Measurements from ENCODE around the gene FOXA3. TPM values are rescaled to one million over a fixed set of nuclear protein-coding genes. Genes with fewer than 3 reads are reported as not detected.

The FOXA3 gene
- total RNA-seq, 1 experiment from 2014 or later, result 22.2 TPM

DNA sequence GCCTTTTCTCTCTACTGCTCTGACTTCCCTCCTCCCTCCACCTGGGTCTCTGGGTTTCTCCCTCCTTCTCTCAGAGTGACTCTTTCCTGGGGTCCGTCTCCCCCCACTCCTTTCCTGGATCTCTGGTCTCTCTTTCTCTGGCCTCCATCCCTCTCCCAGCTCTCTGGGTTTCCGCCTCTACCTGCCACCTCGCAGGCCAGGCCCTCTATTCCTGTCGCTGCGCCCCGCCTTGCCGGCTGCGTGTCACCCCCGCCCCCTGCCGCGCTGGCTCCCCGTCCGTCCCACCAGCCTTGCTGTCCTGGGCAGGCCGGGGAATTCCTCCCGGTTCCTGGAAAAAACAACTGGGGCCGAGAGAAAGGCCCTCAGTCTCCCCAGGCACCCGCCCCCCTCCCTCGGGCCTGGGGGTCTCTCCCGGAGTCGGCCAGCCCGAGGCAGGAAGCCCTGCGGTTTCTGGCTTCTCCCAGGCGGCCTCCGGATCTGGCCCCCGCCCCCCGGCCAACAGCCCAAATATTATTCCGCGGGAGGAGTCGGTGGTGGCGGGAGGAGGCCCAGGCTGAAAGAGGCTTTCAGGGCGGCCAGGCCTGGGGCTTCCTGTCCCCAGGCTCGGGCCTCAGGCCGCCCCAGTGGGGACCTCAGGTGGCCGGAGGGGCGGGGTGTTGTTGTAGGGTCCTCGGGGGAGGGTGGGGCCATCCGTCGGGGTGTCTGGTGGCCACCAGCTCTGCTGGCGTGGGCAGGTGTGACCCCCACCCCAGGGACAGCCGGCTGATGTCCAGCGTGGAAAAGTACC lies 12.5 kb downstream of the FOXA3 start:
- no peak overlapping the region for H2BK20ac ChIP-seq (ENCODE audit: low read depth, low read length, poor library complexity, severe bottlenecking)
- H4K5ac ChIP-seq (ENCODE audit: insufficient read length, low read depth, low read length), result no peak overlapping the region
- H3K4ac ChIP-seq (ENCODE audit: low read depth, low read length), result no peak overlapping the region
- H3K9me3 ChIP-seq (ENCODE audit: control insufficient read depth, low read depth, low read length), result no peaks in the 10 kb centered on the region
- H3K79me2 ChIP-seq (ENCODE audit: insufficient read depth, low read length), result no peaks in the 10 kb centered on the region
- no peak overlapping the region for H2BK5ac ChIP-seq (ENCODE audit: insufficient read length, low read length)
- peak overlapping the region; percentile 23 for H3K4me2 ChIP-seq (ENCODE audit: insufficient read depth, insufficient read length, low read length)
- no peak overlapping the region for H3K9ac ChIP-seq (ENCODE audit: extremely low read depth, insufficient read length, low read length)
- no peak overlapping the region for H3K56ac ChIP-seq (ENCODE audit: insufficient read length, low read depth, low read length)
- Mint-ChIP-seq H3K36me3 (ENCODE audit: insufficient read depth in 1 of 3, low read depth in 3 of 3) (peaks cover 7 to 20% (median 15%) of the 10 kb centered on the region in 3 experiments; a peak in 6 of 7 replicates), H3K9me3 (no peaks in the 10 kb centered on the region), H3K27ac (peak overlapping the region in 2 of 3 experiments; percentile 17 to 85; a peak in 4 of 7 replicates), H3K4me3 (peak overlapping the region; percentile 62 to 76), H3K27me3 (ENCODE audit: low read depth) (peaks cover 2% of the 10 kb centered on the region), H3K4me1 (peaks cover 33 to 49% of the 10 kb centered on the region in 2 experiments)
- H3K27ac ChIP-seq (ENCODE audit: insufficient read length, low read depth, low read length), result no peak overlapping the region
- no peaks in the 10 kb centered on the region for H3K27me3 ChIP-seq (ENCODE audit: insufficient read depth, low read length)
- H2BK15ac ChIP-seq (ENCODE audit: low read depth, low read length), result no peak overlapping the region
- H2AFZ ChIP-seq (ENCODE audit: low read length), result no peak overlapping the region
- peaks cover 2% of the 10 kb centered on the region; the same call in 1 of the 2 replicates for H3K4me1 ChIP-seq (ENCODE audit: insufficient read depth, low read length)
- TF ChIP-seq, protein P1, sequence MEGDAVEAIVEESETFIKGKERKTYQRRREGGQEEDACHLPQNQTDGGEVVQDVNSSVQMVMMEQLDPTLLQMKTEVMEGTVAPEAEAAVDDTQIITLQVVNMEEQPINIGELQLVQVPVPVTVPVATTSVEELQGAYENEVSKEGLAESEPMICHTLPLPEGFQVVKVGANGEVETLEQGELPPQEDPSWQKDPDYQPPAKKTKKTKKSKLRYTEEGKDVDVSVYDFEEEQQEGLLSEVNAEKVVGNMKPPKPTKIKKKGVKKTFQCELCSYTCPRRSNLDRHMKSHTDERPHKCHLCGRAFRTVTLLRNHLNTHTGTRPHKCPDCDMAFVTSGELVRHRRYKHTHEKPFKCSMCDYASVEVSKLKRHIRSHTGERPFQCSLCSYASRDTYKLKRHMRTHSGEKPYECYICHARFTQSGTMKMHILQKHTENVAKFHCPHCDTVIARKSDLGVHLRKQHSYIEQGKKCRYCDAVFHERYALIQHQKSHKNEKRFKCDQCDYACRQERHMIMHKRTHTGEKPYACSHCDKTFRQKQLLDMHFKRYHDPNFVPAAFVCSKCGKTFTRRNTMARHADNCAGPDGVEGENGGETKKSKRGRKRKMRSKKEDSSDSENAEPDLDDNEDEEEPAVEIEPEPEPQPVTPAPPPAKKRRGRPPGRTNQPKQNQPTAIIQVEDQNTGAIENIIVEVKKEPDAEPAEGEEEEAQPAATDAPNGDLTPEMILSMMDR (conservative IDR thresholded peaks at IDR 0.05), result no peak
- H4K91ac ChIP-seq (ENCODE audit: insufficient read length, low read depth, low read length), result no peak overlapping the region
- H3K23me2 ChIP-seq (ENCODE audit: insufficient read length, low read depth, low read length, poor library complexity, severe bottlenecking), result peaks cover 3% of the 10 kb centered on the region
- H2AK5ac ChIP-seq (ENCODE audit: insufficient read length, low read length), result no peak overlapping the region
- H3K18ac ChIP-seq (ENCODE audit: insufficient read length, low read depth, low read length), result peak overlapping the region; percentile 47
- H3K23ac ChIP-seq (ENCODE audit: insufficient read length, low read depth, low read length), result no peak overlapping the region
- peaks cover 3% of the 10 kb centered on the region for H4K20me1 ChIP-seq (ENCODE audit: control insufficient read depth, insufficient read depth, insufficient read length)
- no peak overlapping the region for H2BK12ac ChIP-seq (ENCODE audit: insufficient read length, low read depth, low read length)
- H4K8ac ChIP-seq (replicated peaks; ENCODE audit: insufficient read length, low read depth, low read length), result no peak overlapping the region
- no peaks in the 10 kb centered on the region for H3K79me1 ChIP-seq (ENCODE audit: insufficient read depth, low read depth, low read length, poor library complexity, severe bottlenecking)
- H3T11ph ChIP-seq (ENCODE audit: low read length), result no peak overlapping the region
- H2BK120ac ChIP-seq (ENCODE audit: low read depth, low read length, poor library complexity, severe bottlenecking), result no peak overlapping the region
- no CpG with 5 or more reads among the region's 41 CpGs for WGBS (ENCODE audit: extremely low coverage, insufficient read length, low lambda C conversion rate)
- peak; percentile 60 for DNase-seq
- H3K14ac ChIP-seq (ENCODE audit: insufficient read depth, low read length), result 0 out of 2 replicates have a peak overlapping the region, but pooled peaks have one; percentile 3
